ENCODE results near the gene RHBDF1.

The RHBDF1 gene

DNA sequence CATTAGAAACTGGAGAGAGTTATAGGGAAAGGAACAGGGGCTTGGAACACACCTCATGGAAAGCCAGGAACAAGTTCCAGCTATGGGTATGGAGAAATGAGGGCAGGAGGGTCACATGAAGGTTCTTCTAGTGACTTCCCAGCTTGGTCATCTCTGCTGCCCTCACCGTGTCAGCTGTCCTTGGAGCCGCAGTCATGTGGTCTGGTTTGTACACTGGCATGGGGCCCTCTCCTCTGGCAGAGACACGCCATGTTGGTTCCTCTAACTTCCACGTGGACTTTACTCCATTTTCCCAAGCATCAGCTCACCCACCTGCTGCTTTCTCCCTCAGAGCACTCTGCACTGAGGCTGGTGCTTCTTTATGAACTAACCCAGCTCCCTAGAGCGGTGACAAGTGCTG is 31.9 kb upstream of the RHBDF1 start:
- H3K9me3 Mint-ChIP-seq, result no peaks in the 10 kb centered on the region
- H3K4me3 Mint-ChIP-seq, result no peak overlapping the region
- H3K4me1 Mint-ChIP-seq (ENCODE audit: low read depth), result no peaks in the 10 kb centered on the region
- no peaks in the 10 kb centered on the region for H3K27me3 Mint-ChIP-seq (ENCODE audit: low read depth)
- no peak overlapping the region for H3K27ac Mint-ChIP-seq
- DNase-seq (ENCODE audit: low spot score), result no peak
- peaks cover 5% of the 10 kb centered on the region for H3K36me3 Mint-ChIP-seq (ENCODE audit: low read depth)

DNA sequence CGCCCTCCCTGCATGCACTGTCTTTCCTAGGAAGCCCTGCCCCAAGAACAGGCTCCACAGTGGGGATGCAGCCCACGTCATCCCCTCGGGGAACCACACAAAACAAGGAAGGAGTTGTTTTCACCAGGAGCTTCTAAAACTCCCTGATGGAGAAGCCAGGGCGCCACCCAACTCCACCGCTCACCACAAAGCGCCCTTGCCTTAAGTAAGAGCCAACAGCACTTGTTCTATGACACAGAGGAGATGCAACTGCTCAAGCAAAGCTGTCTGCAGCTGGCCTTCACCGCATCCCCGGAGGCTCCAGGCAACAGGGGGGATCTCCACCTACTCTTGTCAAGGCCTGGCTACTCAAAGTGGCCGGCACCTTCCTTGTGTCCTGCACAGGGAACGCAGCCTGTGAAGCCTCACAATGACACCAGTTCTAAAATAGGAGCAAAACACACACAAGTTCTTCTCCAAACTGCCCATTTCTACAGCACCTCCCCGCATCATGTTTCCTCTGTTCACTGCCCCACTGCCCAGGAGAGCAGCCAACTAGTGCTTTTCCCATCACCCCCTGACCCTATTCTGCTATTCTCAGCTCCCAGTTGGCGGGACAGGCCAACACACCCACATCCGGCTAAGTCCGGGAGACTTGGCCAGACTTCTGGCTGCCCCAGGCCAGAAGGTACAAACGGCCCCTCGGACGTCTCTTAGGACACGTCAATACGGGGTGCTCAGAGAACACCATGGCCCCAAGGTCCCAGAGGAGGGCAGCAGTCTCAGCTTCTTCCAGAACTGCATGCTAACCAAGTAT is 29.8 kb upstream of the RHBDF1 start:
- Mint-ChIP-seq H3K4me1 (ENCODE audit: low read depth) (no peaks in the 10 kb centered on the region), H3K27me3 (ENCODE audit: low read depth) (no peaks in the 10 kb centered on the region), H3K9me3 (no peaks in the 10 kb centered on the region), H3K36me3 (ENCODE audit: low read depth) (peaks cover 1% of the 10 kb centered on the region), H3K27ac (no peak overlapping the region), H3K4me3 (no peak overlapping the region)
- DNase-seq (ENCODE audit: low spot score), result no peak

DNA sequence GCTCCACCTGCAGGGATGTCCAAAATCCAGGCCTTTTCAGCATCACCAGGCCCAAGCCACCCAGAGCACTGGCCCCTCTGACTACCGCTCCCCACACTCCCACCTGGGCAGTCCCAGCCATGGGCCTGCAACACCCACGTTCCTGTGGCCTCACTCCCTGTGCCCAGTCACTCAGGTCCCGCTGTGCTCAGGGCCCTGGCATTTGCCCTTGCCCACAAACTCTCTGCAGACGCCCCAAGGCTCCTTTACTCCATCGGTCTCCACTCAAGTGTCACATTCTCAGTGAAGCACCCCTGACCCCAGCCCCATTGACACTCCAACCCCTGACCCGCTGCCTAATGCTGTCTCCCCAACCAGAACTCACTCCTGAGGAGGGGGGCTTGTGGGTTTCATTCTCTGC is 29.2 kb upstream of the RHBDF1 start:
- Mint-ChIP-seq H3K4me3 (no peak overlapping the region), H3K36me3 (ENCODE audit: low read depth) (peaks cover under 1% of the 10 kb centered on the region), H3K27ac (no peak overlapping the region), H3K27me3 (ENCODE audit: low read depth) (no peaks in the 10 kb centered on the region), H3K9me3 (no peaks in the 10 kb centered on the region), H3K4me1 (ENCODE audit: low read depth) (no peaks in the 10 kb centered on the region)
- no peak for DNase-seq (ENCODE audit: low spot score)

DNA sequence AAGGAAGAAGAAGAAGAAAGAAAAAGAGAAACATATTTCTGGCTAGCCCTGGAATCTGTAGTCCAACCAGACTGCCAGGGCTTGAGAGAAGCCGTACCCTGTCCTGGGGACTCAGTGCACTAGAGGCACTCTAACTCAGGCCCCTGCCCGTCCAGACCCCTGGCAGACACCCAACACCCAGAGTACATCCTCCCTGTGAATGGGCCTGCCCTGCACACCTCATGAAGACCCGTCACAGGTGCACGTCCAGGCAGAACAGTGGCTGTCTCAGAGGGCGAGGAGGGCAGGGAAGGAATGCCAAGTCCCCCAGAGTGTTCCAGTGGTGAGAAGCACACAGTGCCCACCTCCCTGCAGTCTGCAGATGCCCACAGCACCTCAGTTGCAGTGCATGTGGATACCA is 28.6 kb upstream of the RHBDF1 start:
- H3K27ac Mint-ChIP-seq, result no peak overlapping the region
- no peaks in the 10 kb centered on the region for H3K36me3 Mint-ChIP-seq (ENCODE audit: low read depth)
- no peaks in the 10 kb centered on the region for H3K27me3 Mint-ChIP-seq (ENCODE audit: low read depth)
- H3K4me1 Mint-ChIP-seq (ENCODE audit: low read depth), result no peaks in the 10 kb centered on the region
- H3K4me3 Mint-ChIP-seq, result no peak overlapping the region
- no peaks in the 10 kb centered on the region for H3K9me3 Mint-ChIP-seq
- no peak for DNase-seq (ENCODE audit: low spot score)

DNA sequence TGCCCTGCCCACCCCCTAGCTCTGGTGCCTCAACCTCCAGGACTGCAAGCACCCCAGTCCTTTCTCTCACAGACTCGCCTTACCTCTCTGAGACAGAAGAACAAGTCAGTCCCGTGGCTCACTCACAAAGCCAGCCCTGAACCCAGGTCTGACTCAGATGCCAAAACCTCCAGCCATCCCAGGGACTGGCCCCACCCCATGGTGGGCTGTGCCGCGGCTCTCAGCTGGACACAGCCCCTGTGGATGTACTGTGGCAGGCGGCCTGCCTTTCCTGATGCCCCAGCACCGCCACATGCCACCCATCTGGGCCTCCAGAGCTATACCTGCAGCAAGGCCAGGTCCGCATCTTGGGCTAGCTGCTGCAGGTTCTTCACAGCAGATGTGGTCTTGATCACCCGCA is 25.4 kb upstream of the RHBDF1 start:
- H3K4me1 Mint-ChIP-seq (ENCODE audit: low read depth), result no peaks in the 10 kb centered on the region
- H3K36me3 Mint-ChIP-seq (ENCODE audit: low read depth), result no peaks in the 10 kb centered on the region
- no peak for DNase-seq (ENCODE audit: low spot score)
- no peak overlapping the region for H3K4me3 Mint-ChIP-seq
- H3K9me3 Mint-ChIP-seq, result no peaks in the 10 kb centered on the region
- no peak overlapping the region for H3K27ac Mint-ChIP-seq
- H3K27me3 Mint-ChIP-seq (ENCODE audit: low read depth), result no peaks in the 10 kb centered on the region

DNA sequence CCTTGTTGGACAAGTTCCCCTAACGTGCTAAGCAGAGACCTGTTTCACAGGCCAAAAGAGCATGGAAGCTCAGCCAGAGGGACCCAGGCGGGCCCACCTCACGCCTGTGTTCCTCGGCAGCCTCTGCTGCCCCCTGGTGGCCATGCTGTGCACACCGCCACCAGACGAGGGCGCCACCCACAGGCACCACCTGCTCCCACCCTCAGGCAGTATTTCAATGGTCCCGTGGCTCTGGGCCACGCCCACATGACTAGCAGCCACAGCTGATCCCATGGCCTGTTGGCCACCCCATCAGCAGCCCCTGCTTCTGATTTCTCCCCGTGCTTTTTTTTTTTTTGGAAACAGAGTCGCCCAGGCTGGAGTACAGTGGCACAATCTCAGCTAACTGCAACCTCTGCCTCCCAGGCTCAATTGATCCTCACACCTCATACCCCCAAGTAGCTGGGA is 24.5 kb upstream of the RHBDF1 start:
- Mint-ChIP-seq H3K4me3 (no peak overlapping the region), H3K27ac (no peak overlapping the region), H3K27me3 (ENCODE audit: low read depth) (no peaks in the 10 kb centered on the region), H3K9me3 (no peaks in the 10 kb centered on the region), H3K36me3 (ENCODE audit: low read depth) (peaks cover 2% of the 10 kb centered on the region), H3K4me1 (ENCODE audit: low read depth) (no peaks in the 10 kb centered on the region)
- DNase-seq (ENCODE audit: low spot score), result peak; percentile 87

DNA sequence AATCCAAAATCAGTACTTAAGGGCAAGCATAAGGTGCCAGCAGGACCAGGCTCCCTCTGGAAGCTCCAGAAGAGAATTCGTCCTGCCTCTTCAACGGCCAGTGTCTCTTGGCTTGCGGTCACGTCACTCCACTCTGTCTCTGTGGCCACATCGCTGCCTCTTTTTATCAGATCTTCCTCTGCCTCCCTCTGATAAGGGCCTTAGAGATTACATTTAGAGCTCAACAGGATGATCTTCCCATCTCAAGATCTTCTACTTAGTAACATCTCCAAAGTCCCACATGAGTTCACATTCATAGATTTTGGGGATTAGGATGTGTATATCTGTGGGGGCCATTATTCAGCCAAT is 22.5 kb upstream of the RHBDF1 start:
- Mint-ChIP-seq H3K27ac (no peak overlapping the region), H3K9me3 (no peaks in the 10 kb centered on the region), H3K36me3 (ENCODE audit: low read depth) (peaks cover 6% of the 10 kb centered on the region), H3K27me3 (ENCODE audit: low read depth) (no peaks in the 10 kb centered on the region), H3K4me3 (no peak overlapping the region), H3K4me1 (ENCODE audit: low read depth) (no peaks in the 10 kb centered on the region)
- no peak for DNase-seq (ENCODE audit: low spot score)

DNA sequence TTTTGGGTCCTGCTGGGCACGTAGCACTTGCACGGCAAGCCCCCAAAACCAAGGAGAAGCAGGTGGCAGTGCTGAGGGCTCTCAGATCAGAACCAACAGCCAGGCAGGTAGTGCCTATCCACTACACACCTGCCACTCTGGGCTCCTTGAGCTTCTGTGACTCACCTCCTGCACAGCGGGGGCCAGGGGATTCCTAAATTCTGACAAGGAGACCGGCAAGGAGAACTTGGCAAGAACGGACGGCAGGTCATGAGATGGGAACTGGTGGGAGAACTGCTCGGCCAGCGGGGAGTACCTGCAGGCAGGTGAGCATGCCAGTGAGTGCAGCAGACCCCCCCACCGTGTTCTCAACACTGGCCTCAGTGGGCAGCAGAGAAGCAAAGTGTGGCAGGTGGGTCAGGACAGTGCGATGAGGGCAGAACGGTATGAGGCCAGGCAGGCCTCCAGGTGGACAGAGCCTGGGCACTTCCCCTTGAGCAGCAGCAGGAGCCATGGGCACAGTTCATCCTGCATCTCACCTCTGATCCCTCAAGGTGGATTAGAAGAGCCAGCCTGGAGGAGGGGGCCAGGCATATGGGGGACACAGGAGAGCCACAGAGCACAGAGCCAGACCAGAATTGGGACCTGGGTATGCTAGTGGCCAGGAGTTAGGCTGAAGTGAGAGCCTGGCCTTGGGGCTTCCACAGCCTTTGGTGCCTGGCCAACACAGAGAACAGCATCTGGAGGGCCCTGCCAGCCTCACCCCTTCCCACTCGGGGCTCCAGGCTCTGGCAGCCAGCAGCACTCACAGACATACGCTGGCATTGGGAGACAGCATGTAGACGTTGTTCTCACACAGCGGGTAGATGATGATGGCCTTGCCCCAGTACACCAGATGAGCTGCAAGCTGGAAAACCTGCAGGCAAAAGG is 20.3 kb upstream of the RHBDF1 start:
- H3K27ac Mint-ChIP-seq, result no peak overlapping the region
- H3K36me3 Mint-ChIP-seq (ENCODE audit: low read depth), result peaks cover 11% of the 10 kb centered on the region
- no peaks in the 10 kb centered on the region for H3K9me3 Mint-ChIP-seq
- H3K4me3 Mint-ChIP-seq, result no peak overlapping the region
- no peaks in the 10 kb centered on the region for H3K27me3 Mint-ChIP-seq (ENCODE audit: low read depth)
- no peaks in the 10 kb centered on the region for H3K4me1 Mint-ChIP-seq (ENCODE audit: low read depth)
- DNase-seq (ENCODE audit: low spot score), result no peak

DNA sequence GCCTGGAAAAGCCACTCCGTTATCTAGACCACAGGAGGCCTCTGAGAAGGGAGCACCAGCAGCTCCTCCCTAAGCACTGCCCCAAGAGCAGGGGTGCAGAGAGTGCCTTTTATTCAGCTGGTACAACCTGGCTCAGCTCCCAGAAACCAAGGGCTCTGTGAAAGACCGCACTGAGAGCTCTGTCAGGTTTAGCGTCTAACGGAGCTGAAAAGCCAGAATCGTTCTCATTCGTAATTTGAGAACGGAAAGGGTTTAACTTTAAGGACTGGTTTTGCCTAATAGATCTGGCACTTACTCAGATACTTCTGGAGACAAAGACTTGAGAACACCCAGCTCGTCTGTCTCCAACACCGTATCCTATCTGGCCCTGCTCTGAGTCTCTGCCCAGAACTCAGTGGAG is 19.1 kb upstream of the RHBDF1 start:
- no peak for DNase-seq (ENCODE audit: low spot score)
- no peak overlapping the region for H3K27ac Mint-ChIP-seq
- no peaks in the 10 kb centered on the region for H3K4me1 Mint-ChIP-seq (ENCODE audit: low read depth)
- no peaks in the 10 kb centered on the region for H3K27me3 Mint-ChIP-seq (ENCODE audit: low read depth)
- peaks cover 11% of the 10 kb centered on the region for H3K36me3 Mint-ChIP-seq (ENCODE audit: low read depth)
- H3K9me3 Mint-ChIP-seq, result no peaks in the 10 kb centered on the region
- H3K4me3 Mint-ChIP-seq, result no peak overlapping the region

DNA sequence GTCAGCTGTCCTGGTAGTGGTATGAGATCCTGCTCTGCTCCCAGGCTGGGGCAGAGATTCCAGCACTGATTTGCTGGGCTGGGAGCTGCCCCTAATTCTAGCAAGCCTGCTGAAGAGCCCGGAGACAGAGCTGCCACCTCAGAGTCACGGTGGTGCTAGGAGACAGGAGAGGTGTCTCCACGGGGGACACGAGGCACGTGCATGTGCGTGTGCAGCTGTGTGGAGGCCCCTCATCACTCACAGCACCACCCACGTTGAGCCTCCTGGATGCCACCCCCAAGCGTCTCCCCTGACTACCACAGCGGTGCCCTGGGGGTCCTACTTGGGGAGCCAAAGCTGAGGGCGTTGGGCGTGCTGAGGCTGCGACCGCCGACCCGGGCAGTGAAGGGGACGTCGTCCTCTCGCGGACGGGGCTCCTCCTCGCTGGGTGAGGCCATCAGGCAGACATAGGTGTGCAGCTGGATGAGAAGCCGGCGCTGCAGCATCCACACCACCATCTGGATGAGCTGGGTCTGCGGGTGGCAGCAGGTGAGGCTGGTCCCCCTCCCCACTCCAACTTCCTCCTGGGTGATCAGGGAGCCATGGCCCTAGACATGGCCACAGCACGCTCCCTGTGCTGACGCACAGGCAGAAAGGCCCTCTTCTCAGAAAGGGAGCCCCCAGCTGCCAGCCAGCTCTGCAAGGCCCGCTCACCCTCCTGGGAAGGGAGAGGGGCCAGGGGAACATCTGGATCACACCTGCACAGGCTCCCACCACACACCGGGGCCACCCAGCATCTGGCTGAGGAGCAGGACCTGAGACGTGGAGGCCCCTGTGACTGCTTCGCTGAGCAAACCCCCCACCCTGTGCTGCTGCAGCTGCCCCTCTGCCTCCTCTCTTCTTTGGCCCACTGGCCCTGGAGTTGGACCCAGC is 17.2 kb upstream of the RHBDF1 start:
- Mint-ChIP-seq H3K36me3 (ENCODE audit: low read depth) (peaks cover 16% of the 10 kb centered on the region), H3K9me3 (no peaks in the 10 kb centered on the region), H3K27me3 (ENCODE audit: low read depth) (no peaks in the 10 kb centered on the region), H3K27ac (no peak overlapping the region), H3K4me1 (ENCODE audit: low read depth) (peaks cover 5% of the 10 kb centered on the region), H3K4me3 (no peak overlapping the region)
- DNase-seq (ENCODE audit: low spot score), result no peak

DNA sequence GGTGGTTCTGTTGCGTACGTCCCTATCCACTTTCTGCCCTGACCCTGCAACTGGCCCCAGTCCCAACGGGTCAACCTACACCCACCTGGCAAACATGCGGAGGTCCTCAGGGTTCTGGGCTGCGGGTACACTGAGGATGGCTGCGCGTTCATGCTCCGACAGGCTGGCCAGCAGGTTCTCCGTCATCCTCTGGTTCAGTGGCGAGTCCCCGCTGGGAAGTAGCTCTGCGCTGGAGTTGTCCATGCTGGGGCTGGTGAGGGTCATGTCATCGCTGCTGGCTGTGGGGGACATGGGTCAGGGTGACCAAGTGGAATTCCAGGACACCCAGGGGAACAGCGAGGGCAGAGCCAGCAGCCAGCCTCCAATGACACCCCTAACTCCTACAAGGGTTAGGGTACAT is 16.2 kb upstream of the RHBDF1 start:
- Mint-ChIP-seq H3K27ac (no peak overlapping the region), H3K4me1 (ENCODE audit: low read depth) (peaks cover 13% of the 10 kb centered on the region), H3K27me3 (ENCODE audit: low read depth) (no peaks in the 10 kb centered on the region), H3K36me3 (ENCODE audit: low read depth) (peaks cover 22% of the 10 kb centered on the region), H3K4me3 (no peak overlapping the region), H3K9me3 (no peaks in the 10 kb centered on the region)
- no peak for DNase-seq (ENCODE audit: low spot score)

DNA sequence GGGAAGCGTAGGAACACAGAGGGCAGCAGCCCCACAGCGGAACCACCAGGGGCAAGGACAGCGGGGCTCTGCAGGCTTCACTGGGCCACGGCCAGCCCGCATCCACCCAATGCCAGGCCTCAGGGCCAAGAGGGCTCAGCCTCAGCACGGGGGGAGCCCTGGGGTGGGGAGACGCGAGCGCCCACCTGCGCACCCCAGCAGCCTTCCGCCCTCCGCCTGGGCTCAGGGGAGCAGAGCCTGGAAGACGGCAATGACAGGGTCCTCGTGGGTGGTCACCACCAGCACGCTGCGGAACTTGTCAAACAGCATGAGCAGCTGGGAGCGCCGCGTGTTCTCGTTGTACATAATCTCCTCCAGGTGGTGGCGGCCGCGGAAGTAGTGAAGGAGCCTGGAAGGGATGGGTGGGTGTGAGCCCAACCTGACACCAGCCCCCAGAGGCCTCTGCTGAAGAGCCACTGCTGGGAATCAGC is 14.1 kb upstream of the RHBDF1 start:
- Mint-ChIP-seq H3K27ac (no peak overlapping the region), H3K36me3 (ENCODE audit: low read depth) (peaks cover 21% of the 10 kb centered on the region), H3K4me3 (no peak overlapping the region), H3K9me3 (no peaks in the 10 kb centered on the region), H3K4me1 (ENCODE audit: low read depth) (peaks cover 15% of the 10 kb centered on the region), H3K27me3 (ENCODE audit: low read depth) (no peaks in the 10 kb centered on the region)
- DNase-seq (ENCODE audit: low spot score), result no peak

DNA sequence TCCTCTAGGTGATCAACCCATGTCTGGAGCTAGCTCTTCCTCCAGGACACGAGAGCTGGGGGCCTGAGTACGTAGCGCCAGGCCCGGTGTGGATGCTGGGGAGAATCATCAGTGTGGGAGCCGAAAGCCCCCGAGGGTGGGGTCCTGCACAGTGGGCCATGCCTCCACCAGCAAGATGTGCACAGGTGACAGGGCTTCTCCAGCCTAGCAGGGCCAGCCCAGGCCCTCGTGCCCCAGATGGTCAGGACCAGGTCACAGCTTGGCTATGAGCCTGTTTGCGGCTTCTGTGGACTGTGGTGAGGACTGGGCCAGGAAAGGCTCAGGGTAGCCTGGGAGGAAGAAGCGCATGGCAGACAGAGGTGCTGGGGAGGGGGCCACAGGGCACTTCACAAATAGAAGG is 13.4 kb upstream of the RHBDF1 start:
- no peak for DNase-seq (ENCODE audit: low spot score)
- no peak overlapping the region for H3K4me3 Mint-ChIP-seq
- peaks cover 15% of the 10 kb centered on the region for H3K4me1 Mint-ChIP-seq (ENCODE audit: low read depth)
- peaks cover 21% of the 10 kb centered on the region for H3K36me3 Mint-ChIP-seq (ENCODE audit: low read depth)
- no peaks in the 10 kb centered on the region for H3K27me3 Mint-ChIP-seq (ENCODE audit: low read depth)
- H3K27ac Mint-ChIP-seq, result no peak overlapping the region
- no peaks in the 10 kb centered on the region for H3K9me3 Mint-ChIP-seq
